Upper lobe of left lung (tissue), 6 donors: ENCODE results near the gene ZNF74. TPM values are rescaled to one million over a fixed set of nuclear protein-coding genes. Genes with fewer than 3 reads are reported as not detected.
A peak's percentile ranks its signal among the peaks of the same experiment; 100 is the strongest.

Source experiments
- ATAC-seq, 2 donors: fragments of 200-7000 bp; cut with Tn5 transposase; one replicate each; pipeline ENCODE4 v1.9.1; 2022; ENCODE audit warnings: mild to moderate bottlenecking in 2 of 2, moderate library complexity in 2 of 2; ENCODE audit not compliant: low FRiP score in 2 of 2
- DNase-seq, 2 donors: peaks; one replicate each; pipeline ENCODE4 v3.0.0-alpha.2; 2019 to 2020
- H3K27ac ChIP-seq, 4 donors: fragments of 200-600 bp; sonication (generic); one replicate each; pipeline ENCODE4 v1.5.1; 2016 to 2019
- H3K27me3 ChIP-seq, 4 donors: fragments of 200-600 bp; sonication (generic); one replicate each; pipeline ENCODE4 v1.5.1; 2017 to 2019
- H3K36me3 ChIP-seq, 4 donors: fragments of 200-600 bp; sonication (generic); one replicate each; pipeline ENCODE4 v1.5.1; 2016 to 2019
- H3K4me1 ChIP-seq, 4 donors: fragments of 200-600 bp; sonication (generic); one replicate each; pipeline ENCODE4 v1.5.1; 2018 to 2019
- H3K4me3 ChIP-seq, 4 donors: fragments of 200-600 bp; sonication (generic); one replicate each; pipeline ENCODE4 v1.5.1; 2017 to 2019; ENCODE audit warnings: mild to moderate bottlenecking in 2 of 4, moderate library complexity in 1 of 4
- H3K9me3 ChIP-seq, 4 donors: fragments of 200-600 bp; sonication (generic); one replicate each; pipeline ENCODE4 v1.5.1; 2018 to 2019
- CTCF ChIP-seq, 6 experiments: fragments of 450-650 bp in 4 of 6; fragments of 200-600 bp in 2 of 6; sonication (generic) in 2 of 6; IDR thresholded peaks; one replicate each; pipeline ENCODE4 v1.5.1; 2016 to 2019; ENCODE audit warnings: antibody characterized with exemption in 6 of 6
- EP300 ChIP-seq, 4 donors: sonication (generic); formaldehyde crosslinking; IDR thresholded peaks; one replicate each; pipeline ENCODE4 v1.5.1; 2017; ENCODE audit warnings: antibody characterized with exemption in 4 of 4, control low read depth in 2 of 4
- POLR2A ChIP-seq, 4 donors: fragments of 450-650 bp; IDR thresholded peaks; one replicate each; pipeline ENCODE4 v1.5.1; 2016 to 2017; ENCODE audit warnings: antibody characterized with exemption in 4 of 4, mild to moderate bottlenecking in 2 of 4
- POLR2AphosphoS5 ChIP-seq, 2 donors: sonication (generic); formaldehyde crosslinking; IDR thresholded peaks; one replicate each; pipeline ENCODE4 v1.5.1; 2017; ENCODE audit warnings: antibody characterized with exemption in 2 of 2
- WGBS, 2 donors: methylation state at CpG; one replicate each; pipeline ENCODE4 v1.1.5; 2017 to 2018; 5-methylcytosine and 5-hydroxymethylcytosine counted together
- small RNA-seq, 4 donors: library from RNA; depleted of rRNA; stranded (forward); fragments of <200 nt; gene quantifications; one replicate each; pipeline ENCODE3, GENCODE V24; 2016
- total RNA-seq, 6 donors: library from RNA; depleted of rRNA in 4 of 6; stranded (reverse); fragments of >200 nt in 4 of 6; gene quantifications; one replicate each; pipeline versions ENCODE4 v1.1.0 to v1.2.1, GENCODE V29; 2016 to 2021
- donor health status: DM: no; HTN: no; CAD: no; lungs with moderate emphysema.
- donor health status: DM: no; HTN: yes; CAD: no; lungs with severe emphysema.

The ZNF74 gene
- total RNA-seq, 6 donors from 2014 or later: 8.9 to 26.2 (median 12.7) TPM

GRCh38 chr22:20457506-20458240, 63.7 kb downstream of the ZNF74 start:
- TF ChIP-seq EP300 (IDR thresholded peaks at IDR 0.05): no peak
- no peak for TF ChIP-seq POLR2AphosphoS5 (IDR thresholded peaks at IDR 0.05)
- no peak for TF ChIP-seq POLR2A (IDR thresholded peaks at IDR 0.05)
- TF ChIP-seq CTCF (IDR thresholded peaks at IDR 0.05): no peak
- WGBS, 2 donors: 84 to 95% methylated on average over 13 to 15 of the region's 15 CpGs
- H3K4me3 ChIP-seq: no peak overlapping the region
- peaks cover 0 to 2% (median 0%) of the 10 kb centered on the region in 4 donors for H3K4me1 ChIP-seq
- DNase-seq (no peak), ATAC-seq (peak in 1 of 2 donors; percentile 9)
- H3K9me3 ChIP-seq: no peaks in the 10 kb centered on the region
- no peak overlapping the region for H3K27ac ChIP-seq
- H3K27me3 ChIP-seq: no peaks in the 10 kb centered on the region
- H3K36me3 ChIP-seq: peaks cover 0 to 33% (median 18%) of the 10 kb centered on the region in 4 donors

Small RNA genes within 50 kb of the gene (small RNA-seq; reads per million reads assigned to genes)
- 0 reads per million in 4 donors for gene RNU6-225P

Other genes with a start within 250 kb of the ZNF74 start
- gene CCDC188, start 243.1 kb upstream of the ZNF74 start, total RNA-seq: 1 to 10 TPM in 3 of 6 donors, under 1 TPM in 3; 0.46 to 2.1 (median 1.2) TPM
- 10 to 100 TPM in 2 of 6 donors, 1 to 10 TPM in 4; 2.6 to 13.0 (median 9.0) TPM for gene RTN4R, start 125.8 kb upstream of the ZNF74 start, total RNA-seq
- gene DGCR6L, start 74.1 kb upstream of the ZNF74 start, total RNA-seq: 10 to 100 TPM; 36.7 to 62.2 (median 41.9) TPM
- gene SCARF2, start 43.7 kb downstream of the ZNF74 start, total RNA-seq: 10 to 100 TPM; 10.1 to 36.7 (median 16.1) TPM
- 10 to 100 TPM; 17.5 to 48.2 (median 22.7) TPM for gene KLHL22, start 101.6 kb downstream of the ZNF74 start, total RNA-seq
- 100 to 1,000 TPM in 4 of 6 donors, 10 to 100 TPM in 2; 64.2 to 170 (median 123) TPM for gene MED15, start 113.5 kb downstream of the ZNF74 start, total RNA-seq